Posterior cingulate gyrus (tissue), 11 donors: ENCODE measurements around the gene LCK.

Source experiments
- DNase-seq, 10 donors: peaks; one replicate each; pipeline versions ENCODE4 v3.0.0 to v3.0.0-alpha.2; 2020 to 2021; ENCODE audit warnings: mixed read lengths in 3 of 10
- intact Hi-C: fragments of 100-400 bp; cut with DNase I; formaldehyde crosslinking; loops from one replicate; pipeline ENCODE4 v1.15.1; 2023

LCK gene

GRCh38 chr1:32309960-32310359, 58.9 kb downstream of the LCK start:
- DNase-seq = no peak
- intact Hi-C loops = no loop called here

GRCh38 chr1:32311709-32312393, 60.8 kb downstream of the LCK start:
- DNase-seq = no peak
- intact Hi-C loops = no loop called here

- no peak for DNase-seq
- intact Hi-C loops = no loop called here
These were observed 65.8 kb downstream of the LCK start for GRCh38 chr1:32316903-32317277.

- intact Hi-C loops = no loop called here
These were observed 67.2 kb downstream of the LCK start for GRCh38 chr1:32318127-32318869.

GRCh38 chr1:32321712-32322291, 70.7 kb downstream of the LCK start:
- DNase-seq = no peak
- intact Hi-C loops = no loop called here

More at GRCh38 chr1:32318127-32318869, 67.2 kb downstream of the LCK start:
- no peak for DNase-seq

GRCh38 chr1:32327204-32327603, 76.1 kb downstream of the LCK start:
- peak in 1 of 10 donors; percentile 16 for DNase-seq
- intact Hi-C loops = no loop called here

- peak in 1 of 10 donors; percentile 1 for DNase-seq
- intact Hi-C loops = loop anchor here (5.0 to 10.0 kb wide), 2 partner anchors 88 to 115 kb away; no protein-coding TSS in a partner anchor
These were observed 78.9 kb downstream of the LCK start for GRCh38 chr1:32329931-32330466.

GRCh38 chr1:32330558-32331151, 79.6 kb downstream of the LCK start:
- peak in 2 of 10 donors; percentile 44 to 72 for DNase-seq
- intact Hi-C loops = loop anchor here (5.0 to 10.0 kb wide), 2 partner anchors 88 to 116 kb away; no protein-coding TSS in a partner anchor

GRCh38 chr1:32331549-32331948, 80.5 kb downstream of the LCK start:
- peak in 2 of 10 donors; percentile 52 to 59 for DNase-seq
- intact Hi-C loops = loop anchor here (5.0 to 10.0 kb wide), 2 partner anchors 89 to 117 kb away; no protein-coding TSS in a partner anchor

- peak in 3 of 10 donors; percentile 30 to 90 (median 55) for DNase-seq
- intact Hi-C loops = loop anchor here (5.0 to 10.0 kb wide), 2 partner anchors 90 to 118 kb away; no protein-coding TSS in a partner anchor
These were observed 81.4 kb downstream of the LCK start for GRCh38 chr1:32332290-32333079.

- peak in 1 of 10 donors; percentile 2 for DNase-seq
- intact Hi-C loops = loop anchor here (5.0 to 10.0 kb wide), 2 partner anchors 91 to 119 kb away; no protein-coding TSS in a partner anchor
These were observed 82.3 kb downstream of the LCK start for GRCh38 chr1:32333251-32333963.

GRCh38 chr1:32334274-32334861, 83.3 kb downstream of the LCK start:
- DNase-seq = peak in 2 of 10 donors; percentile 79 to 81
- intact Hi-C loops = loop anchor here (5.0 to 10.0 kb wide), 2 partner anchors 92 to 120 kb away; no protein-coding TSS in a partner anchor

- peak in 5 of 10 donors; percentile 31 to 93 (median 84) for DNase-seq
These were observed 83.9 kb downstream of the LCK start for GRCh38 chr1:32334864-32335534.

GRCh38 chr1:32335535-32335789, 84.4 kb downstream of the LCK start:
- DNase-seq = no peak
- intact Hi-C loops = loop anchor here (10.0 kb wide), 1 partner anchor 121 kb away; no protein-coding TSS in a partner anchor

More at GRCh38 chr1:32334864-32335534, 83.9 kb downstream of the LCK start:
- intact Hi-C loops = loop anchor here (5.0 to 10.0 kb wide), 2 partner anchors 93 to 120 kb away; no protein-coding TSS in a partner anchor
